Measurements from ENCODE around the gene CARF.

DNA sequence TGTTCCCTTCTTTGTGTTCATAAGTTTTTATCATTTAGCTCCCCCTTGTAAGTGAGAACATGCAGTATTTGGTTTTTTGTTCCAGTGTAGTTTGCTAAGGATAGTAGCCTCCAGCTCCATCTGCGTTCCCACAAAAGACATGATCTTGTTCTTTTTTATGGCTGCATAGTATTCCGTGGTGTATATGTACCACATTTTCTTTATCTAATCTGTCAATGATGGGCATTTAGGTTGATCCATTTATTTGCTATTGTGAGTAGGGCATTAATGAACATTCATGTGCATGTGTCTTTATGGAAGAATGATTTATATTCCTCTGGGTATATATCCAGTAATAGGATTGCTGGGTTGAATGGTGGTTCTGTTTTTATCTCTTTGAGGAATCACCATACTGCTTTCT is 33.4 kb downstream of the CARF start:
- TF ChIP-seq, protein P1, sequence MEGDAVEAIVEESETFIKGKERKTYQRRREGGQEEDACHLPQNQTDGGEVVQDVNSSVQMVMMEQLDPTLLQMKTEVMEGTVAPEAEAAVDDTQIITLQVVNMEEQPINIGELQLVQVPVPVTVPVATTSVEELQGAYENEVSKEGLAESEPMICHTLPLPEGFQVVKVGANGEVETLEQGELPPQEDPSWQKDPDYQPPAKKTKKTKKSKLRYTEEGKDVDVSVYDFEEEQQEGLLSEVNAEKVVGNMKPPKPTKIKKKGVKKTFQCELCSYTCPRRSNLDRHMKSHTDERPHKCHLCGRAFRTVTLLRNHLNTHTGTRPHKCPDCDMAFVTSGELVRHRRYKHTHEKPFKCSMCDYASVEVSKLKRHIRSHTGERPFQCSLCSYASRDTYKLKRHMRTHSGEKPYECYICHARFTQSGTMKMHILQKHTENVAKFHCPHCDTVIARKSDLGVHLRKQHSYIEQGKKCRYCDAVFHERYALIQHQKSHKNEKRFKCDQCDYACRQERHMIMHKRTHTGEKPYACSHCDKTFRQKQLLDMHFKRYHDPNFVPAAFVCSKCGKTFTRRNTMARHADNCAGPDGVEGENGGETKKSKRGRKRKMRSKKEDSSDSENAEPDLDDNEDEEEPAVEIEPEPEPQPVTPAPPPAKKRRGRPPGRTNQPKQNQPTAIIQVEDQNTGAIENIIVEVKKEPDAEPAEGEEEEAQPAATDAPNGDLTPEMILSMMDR (IDR thresholded peaks at IDR 0.05): no peak
- TF ChIP-seq ZNF121 (CRISPR knock-in tag; IDR thresholded peaks at IDR 0.05) (no peak), TEAD1 (CRISPR knock-in tag; IDR thresholded peaks at IDR 0.05) (no peak), JUN (CRISPR knock-in tag; IDR thresholded peaks at IDR 0.05) (no peak), TP53 (CRISPR knock-in tag; IDR thresholded peaks at IDR 0.05) (no peak), SMAD4 (CRISPR knock-in tag; IDR thresholded peaks at IDR 0.05) (no peak), NFATC4 (CRISPR knock-in tag; IDR thresholded peaks at IDR 0.05) (no peak)
- TF ChIP-seq, protein P2, sequence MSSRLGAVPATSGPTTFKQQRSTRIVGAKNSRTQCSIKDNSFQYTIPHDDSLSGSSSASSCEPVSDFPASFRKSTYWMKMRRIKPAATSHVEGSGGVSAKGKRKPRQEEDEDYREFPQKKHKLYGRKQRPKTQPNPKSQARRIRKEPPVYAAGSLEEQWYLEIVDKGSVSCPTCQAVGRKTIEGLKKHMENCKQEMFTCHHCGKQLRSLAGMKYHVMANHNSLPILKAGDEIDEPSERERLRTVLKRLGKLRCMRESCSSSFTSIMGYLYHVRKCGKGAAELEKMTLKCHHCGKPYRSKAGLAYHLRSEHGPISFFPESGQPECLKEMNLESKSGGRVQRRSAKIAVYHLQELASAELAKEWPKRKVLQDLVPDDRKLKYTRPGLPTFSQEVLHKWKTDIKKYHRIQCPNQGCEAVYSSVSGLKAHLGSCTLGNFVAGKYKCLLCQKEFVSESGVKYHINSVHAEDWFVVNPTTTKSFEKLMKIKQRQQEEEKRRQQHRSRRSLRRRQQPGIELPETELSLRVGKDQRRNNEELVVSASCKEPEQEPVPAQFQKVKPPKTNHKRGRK (CRISPR knock-in tag; IDR thresholded peaks at IDR 0.05; ENCODE audit: borderline replicate concordance): no peak
- TF ChIP-seq, protein P3, sequence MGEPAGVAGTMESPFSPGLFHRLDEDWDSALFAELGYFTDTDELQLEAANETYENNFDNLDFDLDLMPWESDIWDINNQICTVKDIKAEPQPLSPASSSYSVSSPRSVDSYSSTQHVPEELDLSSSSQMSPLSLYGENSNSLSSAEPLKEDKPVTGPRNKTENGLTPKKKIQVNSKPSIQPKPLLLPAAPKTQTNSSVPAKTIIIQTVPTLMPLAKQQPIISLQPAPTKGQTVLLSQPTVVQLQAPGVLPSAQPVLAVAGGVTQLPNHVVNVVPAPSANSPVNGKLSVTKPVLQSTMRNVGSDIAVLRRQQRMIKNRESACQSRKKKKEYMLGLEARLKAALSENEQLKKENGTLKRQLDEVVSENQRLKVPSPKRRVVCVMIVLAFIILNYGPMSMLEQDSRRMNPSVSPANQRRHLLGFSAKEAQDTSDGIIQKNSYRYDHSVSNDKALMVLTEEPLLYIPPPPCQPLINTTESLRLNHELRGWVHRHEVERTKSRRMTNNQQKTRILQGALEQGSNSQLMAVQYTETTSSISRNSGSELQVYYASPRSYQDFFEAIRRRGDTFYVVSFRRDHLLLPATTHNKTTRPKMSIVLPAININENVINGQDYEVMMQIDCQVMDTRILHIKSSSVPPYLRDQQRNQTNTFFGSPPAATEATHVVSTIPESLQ (CRISPR knock-in tag; IDR thresholded peaks at IDR 0.05): no peak
- TF ChIP-seq, protein P4, sequence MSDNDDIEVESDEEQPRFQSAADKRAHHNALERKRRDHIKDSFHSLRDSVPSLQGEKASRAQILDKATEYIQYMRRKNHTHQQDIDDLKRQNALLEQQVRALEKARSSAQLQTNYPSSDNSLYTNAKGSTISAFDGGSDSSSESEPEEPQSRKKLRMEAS (CRISPR knock-in tag; IDR thresholded peaks at IDR 0.05): no peak

All from WTC11 (cell line).